HepG2 (cell line): Measurements from ENCODE around the gene RBM23. TPM values are rescaled to one million over a fixed set of nuclear protein-coding genes. Genes with fewer than 3 reads are reported as not detected.
A peak's percentile ranks its signal among the peaks of the same experiment; 100 is the strongest.

Source experiments
- ARNT2 ChIP-seq: sonication (generic); formaldehyde crosslinking; IDR thresholded peaks from 2 replicates; pipeline ENCODE4 v1.8.0; 2022; ENCODE audit warnings: mild to moderate bottlenecking, low read depth, missing genetic modification reagents, moderate library complexity
- ATRX ChIP-seq: sonication (generic); formaldehyde crosslinking; IDR thresholded peaks from 2 replicates; pipeline ENCODE4 v1.4.0; 2020; ENCODE audit warnings: missing genetic modification reagents, borderline replicate concordance
- CEBPG ChIP-seq: IDR thresholded peaks from 2 replicates; pipeline ENCODE4 v1.6.1; 2016
- HMG20A ChIP-seq: IDR thresholded peaks from 2 replicates; pipeline ENCODE4 v1.6.1; 2016; ENCODE audit warnings: borderline replicate concordance
- HMGA1 ChIP-seq: sonication (generic); formaldehyde crosslinking; conservative IDR thresholded peaks from 2 replicates; pipeline ENCODE4 v1.4.0; 2020; ENCODE audit warnings: missing genetic modification reagents
- JARID2 ChIP-seq: sonication (generic); formaldehyde crosslinking; IDR thresholded peaks from 2 replicates; pipeline ENCODE4 v1.8.1; 2023; ENCODE audit warnings: missing genetic modification reagents, inconsistent platforms; ENCODE audit not compliant: insufficient replicate concordance
- KIAA2018 ChIP-seq: sonication (generic); formaldehyde crosslinking; IDR thresholded peaks from 2 replicates; pipeline ENCODE4 v1.5.0; 2020; ENCODE audit warnings: mild to moderate bottlenecking, missing genetic modification reagents, borderline replicate concordance
- KMT2A ChIP-seq: sonication (generic); formaldehyde crosslinking; IDR thresholded peaks from 2 replicates; pipeline ENCODE4 v1.4.0; 2020; ENCODE audit warnings: missing genetic modification reagents
- PAX8 ChIP-seq: sonication (generic); formaldehyde crosslinking; IDR thresholded peaks from 2 replicates; pipeline ENCODE4 v1.8.0; 2022; ENCODE audit warnings: mild to moderate bottlenecking, missing genetic modification reagents, borderline replicate concordance
- SAP130 ChIP-seq: IDR thresholded peaks from 2 replicates; pipeline ENCODE4 v1.6.1; 2016; ENCODE audit warnings: low read depth
- STAT5B ChIP-seq: sonication (generic); formaldehyde crosslinking; IDR thresholded peaks from 2 replicates; pipeline ENCODE4 v1.4.0; 2020; ENCODE audit warnings: missing genetic modification reagents
- ZHX2 ChIP-seq, 2 experiments: sonication (generic) in 1 of 2; formaldehyde crosslinking in 1 of 2; IDR thresholded peaks; 2 replicates each; pipeline versions ENCODE4 v1.6.1 to v1.9.0; 2014 to 2022; ENCODE audit warnings: antibody characterized with exemption in 1 of 2, borderline replicate concordance in 1 of 2, inconsistent platforms in 1 of 2, low read depth in 1 of 2, missing genetic modification reagents in 1 of 2
- ZNF17 ChIP-seq: sonication (generic); formaldehyde crosslinking; IDR thresholded peaks from 2 replicates; pipeline ENCODE4 v1.5.0; 2020; ENCODE audit warnings: mild to moderate bottlenecking, missing genetic modification reagents
- ZNF225 ChIP-seq: sonication (generic); formaldehyde crosslinking; IDR thresholded peaks from 2 replicates; pipeline ENCODE4 v1.4.0; 2020; ENCODE audit warnings: mild to moderate bottlenecking, missing genetic modification reagents
- ZNF703 ChIP-seq: sonication (generic); formaldehyde crosslinking; IDR thresholded peaks from 2 replicates; pipeline ENCODE4 v1.5.1; 2020; ENCODE audit warnings: missing genetic modification reagents, mild to moderate bottlenecking, moderate library complexity, borderline replicate concordance
- polyA plus RNA-seq, 8 experiments: library from polyadenylated mRNA; depleted of rRNA in 3 of 8; stranded (reverse) in 7 of 8; unstranded in 1 of 8; fragments of >200 nt; fragmentation: Illumina TruSeq in 4 of 8; extraction: Trizol in 4 of 8; gene quantifications; 2 replicates each; pipeline versions ENCODE4 v1.2.1 to v1.2.3, GENCODE V29; 2011 to 2016; ENCODE audit warnings: low read depth in 4 of 8, missing spikeins in 1 of 8, mixed read lengths in 1 of 8; ENCODE audit not compliant: insufficient read depth in 1 of 8
- total RNA-seq, 5 experiments: library from RNA; depleted of rRNA; stranded (reverse); fragments of >200 nt; fragmentation: Illumina TruSeq; extraction: Trizol; gene quantifications; 2 replicates each; pipeline ENCODE4 v1.2.3, GENCODE V29; 2016; ENCODE audit warnings: low read depth in 1 of 5

The RBM23 gene
- total and polyA plus RNA-seq, 2 of the 13 experiments (the other 11 are each of a cell fraction or from before 2014, with no cell fraction given): 1.5 to 2.1 TPM

- TF ChIP-seq KIAA2018 (CRISPR knock-in tag): 0 out of 2 replicates have a peak, but pooled peaks have one; percentile 83
- peak; percentile 81 for TF ChIP-seq SAP130 (CRISPR knock-in tag)
- TF ChIP-seq ZNF703 (CRISPR knock-in tag): no peak
- peak; percentile 78; the same call in 1 of the 2 replicates for TF ChIP-seq ZHX2 (IDR thresholded peaks at IDR 0.05; ENCODE audit: low read depth)
- TF ChIP-seq ZHX2 (CRISPR knock-in tag; IDR thresholded peaks at IDR 0.05; ENCODE audit: borderline replicate concordance): no peak
- 0 out of 2 replicates have a peak, but pooled peaks have one; percentile 70 for TF ChIP-seq HMGA1 (CRISPR knock-in tag)
- TF ChIP-seq ATRX (CRISPR knock-in tag): 0 out of 2 replicates have a peak, but pooled peaks have one; percentile 90
- peak; percentile 60; the same call in 1 of the 2 replicates for TF ChIP-seq ARNT2 (CRISPR knock-in tag)
- no peak for TF ChIP-seq ZNF17 (CRISPR knock-in tag)
- peak; percentile 79 for TF ChIP-seq CEBPG (CRISPR knock-in tag)
- peak; percentile 89 for TF ChIP-seq ZNF225
- TF ChIP-seq HMG20A (CRISPR knock-in tag): no peak
- peak; percentile 46 for TF ChIP-seq JARID2 (CRISPR knock-in tag)
- peak; percentile 99 for TF ChIP-seq PAX8 (CRISPR knock-in tag)
- no peak; the same call in 1 of the 2 replicates for TF ChIP-seq KMT2A (CRISPR knock-in tag)
- TF ChIP-seq STAT5B: no peak; the same call in 1 of the 2 replicates
These were observed 65.8 kb downstream of the RBM23 start (continued) for GRCh38 chr14:22852940-22853767.
